Fibroblast of lung (primary cell): ENCODE measurements around the gene RILPL2.

Experiments
- CTCF ChIP-seq, 2 donors: IDR thresholded peaks in 1 of 2; conservative IDR thresholded peaks in 1 of 2; 1 replicate in 1 of 2; 2 replicates in 1 of 2; pipeline ENCODE4 v1.5.1; 2011 to 2012; ENCODE audit warnings: low read length in 2 of 2, control low read depth in 1 of 2, inconsistent platforms in 1 of 2, low read depth in 1 of 2, mild to moderate bottlenecking in 1 of 2
- EZH2 ChIP-seq: IDR thresholded peaks from 2 replicates; pipeline ENCODE4 v1.5.1; 2012; ENCODE audit warnings: low read length, control low read depth, mild to moderate bottlenecking; ENCODE audit errors: missing control alignments

- TF ChIP-seq EZH2 (no peak), CTCF (conservative IDR thresholded peaks at IDR 0.05 in 1 of 2, IDR thresholded peaks at IDR 0.05 in 1 of 2; ENCODE audit: low read depth in 1 of 2, low read length in 2 of 2) (no peak)
Measured at GRCh38 chr12:123444092-123445026, 7.9 kb upstream of the RILPL2 start.
